Naive B cell (primary cell): Measurements from ENCODE around the gene GNAI2. TPM values are rescaled to one million over a fixed set of nuclear protein-coding genes. Genes with fewer than 3 reads are reported as not detected.

Source experiments
- ATAC-seq, 2 donors: fragments of 150-1000 bp; cut with Tn5 transposase; 2 replicates each; pipeline ENCODE4 v1.10.0; 2021; ENCODE audit warnings: low read depth in 2 of 2, mild to moderate bottlenecking in 2 of 2, moderate library complexity in 2 of 2
- DNase-seq: peaks from one replicate; pipeline ENCODE4 v3.0.0; 2022
- H3K27ac Mint-ChIP-seq, 6 donors: one replicate each; pipeline ENCODE4 v1.8.0; 2020 to 2022; ENCODE audit warnings: mild to moderate bottlenecking in 6 of 6, mixed read lengths in 6 of 6, moderate library complexity in 5 of 6, inconsistent platforms in 2 of 6
- H3K27me3 Mint-ChIP-seq, 3 donors: one replicate each; pipeline ENCODE4 v1.8.0; 2021 to 2022; ENCODE audit warnings: mixed read lengths in 3 of 3, mild to moderate bottlenecking in 1 of 3
- H3K36me3 Mint-ChIP-seq, 2 donors: one replicate each; pipeline ENCODE4 v1.8.0; 2020 to 2022; ENCODE audit warnings: mixed read lengths in 2 of 2, inconsistent platforms in 1 of 2, mild to moderate bottlenecking in 1 of 2
- H3K4me1 Mint-ChIP-seq, 3 donors: one replicate each; pipeline ENCODE4 v1.8.0; 2020 to 2022; ENCODE audit warnings: mixed read lengths in 3 of 3, inconsistent platforms in 1 of 3, mild to moderate bottlenecking in 1 of 3, moderate library complexity in 1 of 3
- H3K4me3 Mint-ChIP-seq, 8 donors: one replicate each; pipeline ENCODE4 v1.8.0; 2020 to 2022; ENCODE audit warnings: mild to moderate bottlenecking in 8 of 8, mixed read lengths in 8 of 8, moderate library complexity in 8 of 8, inconsistent platforms in 2 of 8
- H3K9me3 Mint-ChIP-seq, 7 donors: one replicate each; pipeline ENCODE4 v1.8.0; 2020 to 2022; ENCODE audit warnings: mixed read lengths in 7 of 7, mild to moderate bottlenecking in 5 of 7, inconsistent platforms in 2 of 7, moderate library complexity in 1 of 7
- polyA plus RNA-seq, 6 donors: library from polyadenylated mRNA; unstranded; fragments of 300-500 nt; fragmentation: Illumina TruSeq; gene quantifications; one replicate each; pipeline ENCODE4 v1.2.3, GENCODE V29; 2021; ENCODE audit warnings: low read depth in 6 of 6

GNAI2 gene
- polyA plus RNA-seq, 6 donors from 2014 or later: 472 to 669 (median 550) TPM

DNA sequence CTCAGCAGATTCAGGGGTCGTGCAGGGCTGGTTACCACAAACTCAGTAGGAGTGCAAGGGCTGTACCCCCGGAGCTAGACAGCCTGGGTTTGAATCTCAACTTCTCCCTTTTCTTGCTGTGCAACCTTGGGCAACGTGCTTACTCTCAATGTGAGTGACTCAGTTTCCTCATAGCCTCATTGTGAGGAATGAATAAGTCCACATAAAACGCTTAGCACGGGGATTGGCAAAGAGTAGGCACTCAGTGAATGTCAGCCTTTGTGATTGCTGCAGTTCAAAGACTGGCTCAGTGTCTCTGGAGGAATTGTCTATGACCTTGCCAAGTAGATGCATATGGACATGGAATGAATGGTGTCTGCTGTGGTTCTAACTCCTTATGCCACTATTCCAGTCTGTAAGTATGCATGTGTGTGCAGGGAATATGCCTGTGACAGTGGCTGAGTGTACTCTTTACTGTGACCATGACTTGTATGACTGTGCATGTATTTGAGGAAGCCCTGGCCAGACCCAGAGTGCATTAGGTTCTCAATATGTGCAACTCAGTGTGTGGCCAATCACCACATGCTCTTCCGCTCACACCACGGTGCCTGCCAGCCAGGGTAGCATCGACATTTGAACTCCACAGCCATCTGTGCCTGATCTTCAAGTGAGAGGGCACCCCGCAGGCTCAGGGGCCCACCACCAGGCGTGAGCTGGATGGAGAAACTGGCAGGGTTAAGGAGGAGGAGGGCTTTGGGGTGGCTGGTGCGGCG is 64.1 kb downstream of the GNAI2 start:
- Mint-ChIP-seq H3K27ac (peak overlapping the region; percentile 96 to 100 (median 99)), H3K27me3 (no peaks in the 10 kb centered on the region), H3K36me3 (no peaks in the 10 kb centered on the region), H3K4me3 (peak overlapping the region; percentile 84 to 99 (median 98)), H3K9me3 (no peaks in the 10 kb centered on the region), H3K4me1 (peaks cover 18 to 31% (median 26%) of the 10 kb centered on the region in 3 donors)
- ATAC-seq (no peak), DNase-seq (no peak)

DNA sequence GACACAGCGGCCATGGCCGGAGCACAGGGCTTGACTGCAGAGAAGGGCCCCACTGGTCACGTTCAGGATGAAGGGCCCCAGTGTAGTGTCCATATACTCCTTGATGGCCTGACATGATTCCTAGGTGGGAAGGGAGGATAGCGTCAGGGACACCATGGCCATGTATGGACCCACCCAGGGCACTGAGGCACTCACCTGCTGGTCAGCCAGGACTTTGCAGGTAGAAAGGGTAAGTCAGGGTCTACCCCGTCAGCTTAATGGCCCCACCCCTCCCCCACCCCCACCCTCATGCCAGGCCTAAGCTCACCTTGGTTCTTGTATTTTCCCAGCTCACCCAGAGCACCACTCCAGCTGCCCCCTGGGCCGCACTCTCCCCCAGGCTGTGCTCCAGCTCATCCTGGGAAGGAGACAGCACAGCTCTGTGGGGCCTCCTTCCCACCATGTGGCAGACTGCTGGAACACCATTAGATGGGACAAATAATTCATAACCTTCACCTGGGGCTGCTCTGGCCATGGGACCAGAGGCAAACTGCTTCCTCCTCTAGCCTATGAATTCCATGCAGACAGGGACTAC is 64.8 kb downstream of the GNAI2 start:
- no peak for DNase-seq
- Mint-ChIP-seq H3K27ac (peak overlapping the region in 4 of 6 donors; percentile 96 to 100 (median 99)), H3K36me3 (no peaks in the 10 kb centered on the region), H3K9me3 (no peaks in the 10 kb centered on the region), H3K27me3 (no peaks in the 10 kb centered on the region), H3K4me3 (peak overlapping the region in 6 of 8 donors; percentile 39 to 97 (median 88)), H3K4me1 (peaks cover 18 to 31% (median 26%) of the 10 kb centered on the region in 3 donors)
- ATAC-seq: no peak

DNA sequence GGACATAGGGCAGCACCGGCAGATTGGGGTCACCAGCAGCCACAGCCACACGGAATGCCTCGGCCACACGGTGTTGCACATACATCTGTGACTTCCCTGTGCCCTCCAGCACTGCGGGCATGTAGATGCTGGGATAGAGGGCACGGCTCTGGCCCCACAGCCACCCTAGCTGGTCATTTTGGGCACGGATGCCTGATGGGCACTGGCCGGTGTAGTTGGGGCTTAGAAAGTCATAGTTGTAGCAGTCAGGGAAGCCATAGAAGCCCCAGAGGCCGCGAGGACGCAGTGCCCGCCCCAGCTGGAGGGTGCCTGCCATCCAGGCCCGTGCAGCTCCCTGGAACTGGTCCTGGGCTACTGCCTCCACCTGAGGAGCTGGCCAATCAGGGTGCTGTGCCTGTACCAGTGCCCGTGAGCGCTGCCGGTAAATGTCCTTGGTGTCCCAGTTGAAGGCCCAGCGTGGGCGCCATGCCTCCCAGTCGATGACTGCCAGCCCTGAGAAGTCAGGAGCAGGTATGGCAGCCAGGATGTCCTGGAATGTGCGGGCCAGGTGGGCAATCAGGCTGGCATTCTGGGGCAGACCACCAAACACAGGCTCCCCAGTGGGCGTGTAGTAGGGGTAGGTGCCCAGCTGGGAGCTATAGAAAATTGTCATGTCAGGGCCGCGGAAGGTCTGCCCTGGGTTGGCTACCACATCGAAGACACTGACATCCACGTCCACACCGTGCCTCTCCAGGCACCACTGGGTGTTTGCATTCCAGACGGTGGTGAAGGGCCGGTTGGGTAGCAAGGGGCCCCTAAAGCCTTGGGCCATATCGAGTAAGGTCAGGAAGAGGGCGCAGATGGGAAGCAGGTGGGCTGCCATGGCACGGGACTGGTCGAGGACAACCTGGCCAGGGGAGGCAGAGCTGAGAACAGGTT is 66.3 kb downstream of the GNAI2 start:
- DNase-seq: no peak
- no peaks in the 10 kb centered on the region for H3K27me3 Mint-ChIP-seq
- peak overlapping the region in 2 of 6 donors; percentile 22 to 56 for H3K27ac Mint-ChIP-seq
- no peaks in the 10 kb centered on the region for H3K9me3 Mint-ChIP-seq
- H3K36me3 Mint-ChIP-seq: no peaks in the 10 kb centered on the region
- ATAC-seq: no peak
- H3K4me3 Mint-ChIP-seq: peak overlapping the region in 1 of 8 donors; percentile 30
- peaks cover 18 to 30% (median 26%) of the 10 kb centered on the region in 3 donors for H3K4me1 Mint-ChIP-seq

DNA sequence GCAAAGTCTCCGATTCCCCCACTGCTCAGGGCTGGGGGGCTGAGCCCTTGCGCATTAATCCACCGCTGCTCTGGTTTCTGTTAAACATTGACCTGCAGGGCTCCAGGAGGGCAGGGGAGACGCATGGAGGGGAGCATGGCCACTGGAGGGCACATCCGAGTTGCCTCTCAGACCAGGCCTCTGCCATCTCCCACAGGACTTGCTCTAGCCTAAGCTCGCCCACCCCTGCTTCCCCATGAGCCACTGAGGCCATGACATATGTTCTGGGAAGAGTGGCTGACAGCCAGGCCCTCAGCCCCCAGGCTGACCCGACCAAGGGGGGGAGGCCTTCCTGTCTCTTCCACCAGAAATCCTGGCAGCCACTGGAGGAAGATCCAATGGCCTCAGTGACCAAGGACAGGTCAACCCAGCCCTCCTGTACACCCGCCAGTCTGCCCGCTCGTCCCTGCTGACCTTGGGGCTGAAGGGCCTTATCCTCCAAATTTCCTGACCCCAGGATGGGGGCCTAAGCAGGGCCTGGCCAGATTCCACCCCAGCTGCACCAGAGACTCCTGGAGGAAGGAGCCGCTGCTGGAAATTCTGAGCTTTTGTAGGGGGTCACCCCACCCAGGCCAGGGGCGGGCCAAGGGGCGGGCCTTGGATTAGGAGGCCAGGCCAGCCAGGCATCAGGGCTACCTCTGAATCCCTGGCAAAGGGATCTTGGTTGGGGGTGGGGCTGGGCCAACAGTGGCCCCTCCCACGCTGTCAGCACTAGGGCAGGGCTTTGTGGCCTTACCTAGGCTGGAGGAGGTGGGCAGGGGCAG is 67.2 kb downstream of the GNAI2 start, which contains the start of gene HYAL1:
Gene HYAL1 (minus strand): TSS at position 562 of the 803 bp plus-strand sequence. CDS start 618 bp downstream, outside the sequence.
- DNase-seq: no peak
- H3K27me3 Mint-ChIP-seq: no peaks in the 10 kb centered on the region
- peak within 1 kb of the TSS in 2 of 6 donors; percentile 56 to 62 for H3K27ac Mint-ChIP-seq

DNA sequence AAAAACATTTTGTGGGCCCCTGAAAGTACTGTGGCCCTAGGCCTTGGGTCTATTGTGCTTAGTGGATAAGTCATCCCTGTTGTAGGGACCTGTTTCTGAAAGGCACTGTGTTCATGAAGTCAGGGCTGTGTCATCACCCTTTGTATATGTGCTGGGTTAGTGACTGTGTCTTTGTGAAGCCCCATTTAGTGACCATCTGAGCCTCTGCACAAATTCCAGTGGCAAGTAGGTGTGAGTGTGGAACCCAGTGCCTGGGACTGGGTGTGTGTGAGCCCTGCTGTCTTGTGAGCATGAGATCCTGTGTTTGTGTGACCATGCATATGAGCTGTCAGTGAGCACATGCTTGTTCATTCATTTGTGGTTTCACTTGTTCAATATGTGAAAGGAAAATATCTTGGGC is 68.6 kb downstream of the GNAI2 start:
- ATAC-seq: no peak
- DNase-seq: no peak
- Mint-ChIP-seq H3K27ac (peak overlapping the region in 1 of 6 donors; percentile 56), H3K36me3 (no peaks in the 10 kb centered on the region), H3K27me3 (no peaks in the 10 kb centered on the region), H3K9me3 (peaks cover 0 to 4% (median 0%) of the 10 kb centered on the region in 7 donors), H3K4me1 (peaks cover 7 to 10% (median 10%) of the 10 kb centered on the region in 3 donors), H3K4me3 (no peak overlapping the region)

More for the DNA sequence above, 67.2 kb downstream of the GNAI2 start, which contains the start of gene HYAL1:
- H3K4me1 Mint-ChIP-seq: peaks cover 14 to 22% (median 21%) of the 10 kb centered on the region in 3 donors
- ATAC-seq: no peak
- H3K36me3 Mint-ChIP-seq: no peaks in the 10 kb centered on the region
- H3K4me3 Mint-ChIP-seq: no peak within 1 kb of the TSS
- no peaks in the 10 kb centered on the region for H3K9me3 Mint-ChIP-seq

Other genes with a start within 250 kb of the GNAI2 start
- gene RBM5, start 147.3 kb upstream of the GNAI2 start, polyA plus RNA-seq: 10 to 100 TPM; 33.9 to 88.8 (median 37.7) TPM
- gene SEMA3F, start 80.9 kb upstream of the GNAI2 start, polyA plus RNA-seq: not detected
- not detected for gene GNAT1, start 44.6 kb upstream of the GNAI2 start, polyA plus RNA-seq
- gene SLC38A3, start 30.9 kb upstream of the GNAI2 start, polyA plus RNA-seq: not detected
- gene SEMA3B, start 32.9 kb downstream of the GNAI2 start, polyA plus RNA-seq: under 1 TPM in 1 of 6 donors, not detected in 5; 0.13 TPM
- under 1 TPM in 1 of 6 donors, not detected in 5; 0.19 TPM for gene LSMEM2, start 42.9 kb downstream of the GNAI2 start, polyA plus RNA-seq
- gene IFRD2, start 56.2 kb downstream of the GNAI2 start, polyA plus RNA-seq: 10 to 100 TPM; 42.7 to 68.3 (median 55.7) TPM
- 1 to 10 TPM in 4 of 6 donors, under 1 TPM in 1, not detected in 1; 0.93 to 2.8 (median 1.6) TPM for gene HYAL3, start 63.2 kb downstream of the GNAI2 start, polyA plus RNA-seq
- gene NAA80, start 63.2 kb downstream of the GNAI2 start, polyA plus RNA-seq: 10 to 100 TPM in 5 of 6 donors, 1 to 10 TPM in 1; 9.0 to 15.5 (median 11.6) TPM
- under 1 TPM in 3 of 6 donors, not detected in 3; 0.12 to 0.32 (median 0.15) TPM for gene HYAL1, start 67.4 kb downstream of the GNAI2 start, polyA plus RNA-seq
- gene HYAL2, start 86.5 kb downstream of the GNAI2 start, polyA plus RNA-seq: 1 to 10 TPM in 4 of 6 donors, under 1 TPM in 1, not detected in 1; 0.59 to 5.9 (median 3.4) TPM
- 10 to 100 TPM; 39.2 to 60.2 (median 46.3) TPM for gene TUSC2, start 92.0 kb downstream of the GNAI2 start, polyA plus RNA-seq
- 100 to 1,000 TPM in 2 of 6 donors, 10 to 100 TPM in 4; 71.9 to 147 (median 89.9) TPM for gene RASSF1, start 104.6 kb downstream of the GNAI2 start, polyA plus RNA-seq
- under 1 TPM in 1 of 6 donors, not detected in 5; 0.53 TPM for gene ZMYND10, start 109.5 kb downstream of the GNAI2 start, polyA plus RNA-seq
- gene NPRL2, start 114.6 kb downstream of the GNAI2 start, polyA plus RNA-seq: 10 to 100 TPM; 17.9 to 31.8 (median 23.7) TPM
- 10 to 100 TPM; 55.4 to 75.9 (median 65.2) TPM for gene CYB561D2, start 114.7 kb downstream of the GNAI2 start, polyA plus RNA-seq
- 10 to 100 TPM; 24.5 to 34.1 (median 31.6) TPM for gene TMEM115, start 123.3 kb downstream of the GNAI2 start, polyA plus RNA-seq